Tibial nerve (tissue), 4 donors: ENCODE measurements around the gene BIRC5. TPM values are rescaled to one million over a fixed set of nuclear protein-coding genes. Genes with fewer than 3 reads are reported as not detected.

Experiments used
- DNase-seq, 2 donors: peaks; one replicate each; pipeline ENCODE4 v3.0.0-alpha.2; 2019; ENCODE audit warnings: low spot score in 2 of 2
- H3K27ac ChIP-seq, 4 donors: fragments of 200-600 bp; sonication (generic) in 3 of 4; one replicate each; pipeline ENCODE4 v1.5.1; 2017 to 2019; ENCODE audit warnings: mild to moderate bottlenecking in 1 of 4
- H3K27me3 ChIP-seq, 2 donors: fragments of 200-600 bp; sonication (generic) in 1 of 2; one replicate each; pipeline versions ENCODE4 v1.5.1 to v1.6.0; 2017 to 2019
- H3K36me3 ChIP-seq, 3 donors: fragments of 200-600 bp; sonication (generic); one replicate each; pipeline ENCODE4 v1.5.1; 2018 to 2019
- H3K4me1 ChIP-seq, 4 donors: fragments of 200-600 bp; sonication (generic) in 3 of 4; one replicate each; pipeline ENCODE4 v1.5.1; 2017 to 2019
- H3K4me3 ChIP-seq, 4 donors: fragments of 200-600 bp; sonication (generic) in 3 of 4; one replicate each; pipeline ENCODE4 v1.5.1; 2017 to 2019; ENCODE audit warnings: mild to moderate bottlenecking in 1 of 4, moderate library complexity in 1 of 4
- H3K9me3 ChIP-seq, 4 donors: fragments of 200-600 bp; sonication (generic) in 3 of 4; one replicate each; pipeline ENCODE4 v1.5.1; 2017 to 2019
- CTCF ChIP-seq, 5 experiments: fragments of 200-600 bp in 3 of 5; fragments of 450-650 bp in 2 of 5; sonication (generic) in 3 of 5; IDR thresholded peaks; one replicate each; pipeline ENCODE4 v1.5.1; 2016 to 2019; ENCODE audit warnings: antibody characterized with exemption in 5 of 5, mild to moderate bottlenecking in 3 of 5, moderate library complexity in 2 of 5
- EP300 ChIP-seq, 2 donors: sonication (generic); formaldehyde crosslinking; IDR thresholded peaks; one replicate each; pipeline ENCODE4 v1.6.1; 2017; ENCODE audit warnings: antibody characterized with exemption in 2 of 2, mild to moderate bottlenecking in 1 of 2
- POLR2A ChIP-seq, 2 donors: fragments of 450-650 bp; IDR thresholded peaks; one replicate each; pipeline ENCODE4 v1.6.1; 2017; ENCODE audit warnings: antibody characterized with exemption in 2 of 2, mild to moderate bottlenecking in 2 of 2, moderate library complexity in 2 of 2
- WGBS, 2 donors: methylation state at CpG; one replicate each; pipeline ENCODE4 v1.1.5; 2018; 5-methylcytosine and 5-hydroxymethylcytosine counted together
- total RNA-seq, 4 donors: library from RNA; depleted of rRNA; stranded (reverse); fragments of >200 nt; gene quantifications; one replicate each; pipeline ENCODE4 v1.1.0, GENCODE V29; 2016

BIRC5 gene
- total RNA-seq, 4 donors from 2014 or later, result 0.87 to 8.7 (median 0.98) TPM; not detected in 1

- Histone ChIP-seq H3K4me1 (peaks cover 0 to 11% (median 7%) of the 10 kb centered on the region in 4 donors), H3K27me3 (no peaks in the 10 kb centered on the region), H3K4me3 (no peak overlapping the region), H3K9me3 (no peaks in the 10 kb centered on the region), H3K36me3 (peaks cover 0 to 28% (median 0%) of the 10 kb centered on the region in 3 donors), H3K27ac (no peak overlapping the region)
- DNase-seq, result no peak
- TF ChIP-seq POLR2A (IDR thresholded peaks at IDR 0.05), result no peak
- TF ChIP-seq CTCF (IDR thresholded peaks at IDR 0.05), result no peak
- no peak for TF ChIP-seq EP300 (IDR thresholded peaks at IDR 0.05)
- WGBS, 2 donors, result 85 to 86% methylated on average over 10 of the region's 10 CpGs
Observed at GRCh38 chr17:78210111-78210510, 3.9 kb upstream of the BIRC5 start.

DNA sequence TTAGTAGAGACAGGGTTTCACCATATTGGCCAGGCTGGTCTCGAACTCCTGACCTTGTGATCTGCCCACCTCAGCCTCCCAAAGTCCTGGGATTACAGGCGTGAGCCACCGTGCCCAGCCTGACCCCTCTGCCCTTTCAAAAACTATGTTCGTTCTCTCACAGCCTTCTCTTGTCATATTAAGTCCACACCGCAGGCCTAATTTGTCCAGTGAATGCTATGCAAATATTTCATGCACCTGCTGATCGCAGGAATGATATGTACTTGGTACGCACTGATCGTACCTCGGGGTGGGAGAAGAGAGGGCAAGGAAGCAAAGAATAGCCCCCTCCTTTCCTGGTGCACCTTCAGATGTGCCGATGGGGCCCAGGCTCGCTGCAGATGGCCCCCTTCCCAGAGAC is 3.0 kb upstream of the BIRC5 start:
- H3K27me3 ChIP-seq, result no peaks in the 10 kb centered on the region
- no peak overlapping the region for H3K27ac ChIP-seq
- peaks cover 0 to 11% (median 7%) of the 10 kb centered on the region in 4 donors for H3K4me1 ChIP-seq
- H3K4me3 ChIP-seq, result no peak overlapping the region
- TF ChIP-seq CTCF (IDR thresholded peaks at IDR 0.05) (no peak), EP300 (IDR thresholded peaks at IDR 0.05) (no peak), POLR2A (IDR thresholded peaks at IDR 0.05) (no peak)
- H3K9me3 ChIP-seq, result no peaks in the 10 kb centered on the region
- DNase-seq, result no peak
- H3K36me3 ChIP-seq, result peaks cover 0 to 19% (median 0%) of the 10 kb centered on the region in 3 donors
- WGBS, 2 donors, result 82 to 85% methylated on average over 11 of the region's 11 CpGs

- 11 to 18% methylated on average over 5 of the region's 5 CpGs for WGBS, 2 donors
- Histone ChIP-seq H3K4me3 (peak overlapping the region in 3 of 4 donors; percentile 48 to 52 (median 49)), H3K27me3 (no peaks in the 10 kb centered on the region), H3K27ac (no peak overlapping the region), H3K36me3 (no peaks in the 10 kb centered on the region), H3K9me3 (no peaks in the 10 kb centered on the region), H3K4me1 (peaks cover 0 to 11% (median 7%) of the 10 kb centered on the region in 4 donors)
- no peak for DNase-seq
- no peak for TF ChIP-seq EP300 (IDR thresholded peaks at IDR 0.05)
- TF ChIP-seq CTCF (IDR thresholded peaks at IDR 0.05), result no peak
- no peak for TF ChIP-seq POLR2A (IDR thresholded peaks at IDR 0.05)
Observed at GRCh38 chr17:78214706-78215061, 631 bp downstream of the BIRC5 start.

DNA sequence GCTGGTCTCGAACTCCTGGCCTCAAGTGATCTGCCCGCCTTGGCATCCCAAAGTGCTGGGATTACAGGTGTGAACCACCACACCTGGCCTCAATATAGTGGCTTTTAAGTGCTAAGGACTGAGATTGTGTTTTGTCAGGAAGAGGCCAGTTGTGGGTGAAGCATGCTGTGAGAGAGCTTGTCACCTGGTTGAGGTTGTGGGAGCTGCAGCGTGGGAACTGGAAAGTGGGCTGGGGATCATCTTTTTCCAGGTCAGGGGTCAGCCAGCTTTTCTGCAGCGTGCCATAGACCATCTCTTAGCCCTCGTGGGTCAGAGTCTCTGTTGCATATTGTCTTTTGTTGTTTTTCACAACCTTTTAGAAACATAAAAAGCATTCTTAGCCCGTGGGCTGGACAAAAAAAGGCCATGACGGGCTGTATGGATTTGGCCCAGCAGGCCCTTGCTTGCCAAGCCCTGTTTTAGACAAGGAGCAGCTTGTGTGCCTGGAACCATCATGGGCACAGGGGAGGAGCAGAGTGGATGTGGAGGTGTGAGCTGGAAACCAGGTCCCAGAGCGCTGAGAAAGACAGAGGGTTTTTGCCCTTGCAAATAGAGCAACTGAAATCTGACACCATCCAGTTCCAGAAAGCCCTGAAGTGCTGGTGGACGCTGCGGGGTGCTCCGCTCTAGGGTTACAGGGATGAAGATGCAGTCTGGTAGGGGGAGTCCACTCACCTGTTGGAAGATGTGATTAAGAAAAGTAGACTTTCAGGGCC is 5.5 kb downstream of the BIRC5 start:
- DNase-seq, result no peak
- WGBS, 2 donors, result 71 to 77% methylated on average over 11 of the region's 11 CpGs
- TF ChIP-seq EP300 (IDR thresholded peaks at IDR 0.05) (no peak), POLR2A (IDR thresholded peaks at IDR 0.05) (no peak), CTCF (IDR thresholded peaks at IDR 0.05) (no peak)
- peaks cover 0 to 1% (median under 1%) of the 10 kb centered on the region in 4 donors for H3K4me1 ChIP-seq
- no peaks in the 10 kb centered on the region for H3K27me3 ChIP-seq
- H3K4me3 ChIP-seq, result no peak overlapping the region
- H3K27ac ChIP-seq, result no peak overlapping the region
- no peaks in the 10 kb centered on the region for H3K9me3 ChIP-seq
- no peaks in the 10 kb centered on the region for H3K36me3 ChIP-seq

GRCh38 chr17:78223061-78223460 is 9.0 kb downstream of the BIRC5 start:
- 87% methylated on average over 4 of the region's 4 CpGs for WGBS, 2 donors
- H3K27ac ChIP-seq, result no peak overlapping the region

More at GRCh38 chr17:78223061-78223460, 9.0 kb downstream of the BIRC5 start:
- Histone ChIP-seq H3K4me3 (no peak overlapping the region), H3K27me3 (no peaks in the 10 kb centered on the region), H3K4me1 (no peaks in the 10 kb centered on the region), H3K36me3 (no peaks in the 10 kb centered on the region), H3K9me3 (no peaks in the 10 kb centered on the region)
- DNase-seq, result no peak
- TF ChIP-seq POLR2A (IDR thresholded peaks at IDR 0.05), result no peak
- TF ChIP-seq CTCF (IDR thresholded peaks at IDR 0.05), result no peak
- TF ChIP-seq EP300 (IDR thresholded peaks at IDR 0.05), result no peak
